ENCODE data around the gene UFL1.

The UFL1 gene

DNA sequence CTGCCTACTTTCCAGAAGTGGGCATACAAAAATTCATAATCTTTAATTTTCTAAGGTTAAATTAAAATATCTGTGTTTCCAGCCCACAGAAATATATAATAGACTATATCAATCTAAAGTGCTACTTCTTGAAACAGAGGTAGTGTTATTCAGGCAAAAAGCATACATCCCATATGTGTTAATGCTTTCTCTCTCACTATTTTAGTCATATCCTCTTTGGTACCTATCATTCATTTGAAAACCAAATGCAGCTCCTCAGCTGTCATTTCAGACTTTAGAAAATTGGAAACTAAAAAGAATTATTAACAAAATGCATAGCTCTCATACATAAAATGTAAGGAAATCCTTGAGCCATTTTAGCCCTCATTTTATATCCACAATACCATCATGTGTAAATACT lies 42.2 kb downstream of the UFL1 start:
- H3K27me3 ChIP-seq (ENCODE audit: insufficient read depth, poor library complexity, severe bottlenecking): peaks cover 8% of the 10 kb centered on the region
- TF ChIP-seq GABPA (IDR thresholded peaks at IDR 0.05; ENCODE audit: low read depth) (no peak), SPI1 (IDR thresholded peaks at IDR 0.05; ENCODE audit: borderline replicate concordance, low read depth) (no peak), POLR2AphosphoS5 (IDR thresholded peaks at IDR 0.05; ENCODE audit: low read depth) (no peak)
- TF ChIP-seq, protein P1, sequence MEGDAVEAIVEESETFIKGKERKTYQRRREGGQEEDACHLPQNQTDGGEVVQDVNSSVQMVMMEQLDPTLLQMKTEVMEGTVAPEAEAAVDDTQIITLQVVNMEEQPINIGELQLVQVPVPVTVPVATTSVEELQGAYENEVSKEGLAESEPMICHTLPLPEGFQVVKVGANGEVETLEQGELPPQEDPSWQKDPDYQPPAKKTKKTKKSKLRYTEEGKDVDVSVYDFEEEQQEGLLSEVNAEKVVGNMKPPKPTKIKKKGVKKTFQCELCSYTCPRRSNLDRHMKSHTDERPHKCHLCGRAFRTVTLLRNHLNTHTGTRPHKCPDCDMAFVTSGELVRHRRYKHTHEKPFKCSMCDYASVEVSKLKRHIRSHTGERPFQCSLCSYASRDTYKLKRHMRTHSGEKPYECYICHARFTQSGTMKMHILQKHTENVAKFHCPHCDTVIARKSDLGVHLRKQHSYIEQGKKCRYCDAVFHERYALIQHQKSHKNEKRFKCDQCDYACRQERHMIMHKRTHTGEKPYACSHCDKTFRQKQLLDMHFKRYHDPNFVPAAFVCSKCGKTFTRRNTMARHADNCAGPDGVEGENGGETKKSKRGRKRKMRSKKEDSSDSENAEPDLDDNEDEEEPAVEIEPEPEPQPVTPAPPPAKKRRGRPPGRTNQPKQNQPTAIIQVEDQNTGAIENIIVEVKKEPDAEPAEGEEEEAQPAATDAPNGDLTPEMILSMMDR (IDR thresholded peaks at IDR 0.05; ENCODE audit: insufficient read depth, low read length): no peak
- TF ChIP-seq, protein P2, sequence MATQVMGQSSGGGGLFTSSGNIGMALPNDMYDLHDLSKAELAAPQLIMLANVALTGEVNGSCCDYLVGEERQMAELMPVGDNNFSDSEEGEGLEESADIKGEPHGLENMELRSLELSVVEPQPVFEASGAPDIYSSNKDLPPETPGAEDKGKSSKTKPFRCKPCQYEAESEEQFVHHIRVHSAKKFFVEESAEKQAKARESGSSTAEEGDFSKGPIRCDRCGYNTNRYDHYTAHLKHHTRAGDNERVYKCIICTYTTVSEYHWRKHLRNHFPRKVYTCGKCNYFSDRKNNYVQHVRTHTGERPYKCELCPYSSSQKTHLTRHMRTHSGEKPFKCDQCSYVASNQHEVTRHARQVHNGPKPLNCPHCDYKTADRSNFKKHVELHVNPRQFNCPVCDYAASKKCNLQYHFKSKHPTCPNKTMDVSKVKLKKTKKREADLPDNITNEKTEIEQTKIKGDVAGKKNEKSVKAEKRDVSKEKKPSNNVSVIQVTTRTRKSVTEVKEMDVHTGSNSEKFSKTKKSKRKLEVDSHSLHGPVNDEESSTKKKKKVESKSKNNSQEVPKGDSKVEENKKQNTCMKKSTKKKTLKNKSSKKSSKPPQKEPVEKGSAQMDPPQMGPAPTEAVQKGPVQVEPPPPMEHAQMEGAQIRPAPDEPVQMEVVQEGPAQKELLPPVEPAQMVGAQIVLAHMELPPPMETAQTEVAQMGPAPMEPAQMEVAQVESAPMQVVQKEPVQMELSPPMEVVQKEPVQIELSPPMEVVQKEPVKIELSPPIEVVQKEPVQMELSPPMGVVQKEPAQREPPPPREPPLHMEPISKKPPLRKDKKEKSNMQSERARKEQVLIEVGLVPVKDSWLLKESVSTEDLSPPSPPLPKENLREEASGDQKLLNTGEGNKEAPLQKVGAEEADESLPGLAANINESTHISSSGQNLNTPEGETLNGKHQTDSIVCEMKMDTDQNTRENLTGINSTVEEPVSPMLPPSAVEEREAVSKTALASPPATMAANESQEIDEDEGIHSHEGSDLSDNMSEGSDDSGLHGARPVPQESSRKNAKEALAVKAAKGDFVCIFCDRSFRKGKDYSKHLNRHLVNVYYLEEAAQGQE (IDR thresholded peaks at IDR 0.05; ENCODE audit: insufficient replicate concordance, low read depth): no peak
- no peak overlapping the region for H3K4me3 ChIP-seq (replicated peaks; ENCODE audit: insufficient read depth, low read length)
- H3K27ac ChIP-seq (replicated peaks): no peak overlapping the region
- no peak for DNase-seq (ENCODE audit: low read depth in 1 of 2, low spot score in 1 of 2)

DNA sequence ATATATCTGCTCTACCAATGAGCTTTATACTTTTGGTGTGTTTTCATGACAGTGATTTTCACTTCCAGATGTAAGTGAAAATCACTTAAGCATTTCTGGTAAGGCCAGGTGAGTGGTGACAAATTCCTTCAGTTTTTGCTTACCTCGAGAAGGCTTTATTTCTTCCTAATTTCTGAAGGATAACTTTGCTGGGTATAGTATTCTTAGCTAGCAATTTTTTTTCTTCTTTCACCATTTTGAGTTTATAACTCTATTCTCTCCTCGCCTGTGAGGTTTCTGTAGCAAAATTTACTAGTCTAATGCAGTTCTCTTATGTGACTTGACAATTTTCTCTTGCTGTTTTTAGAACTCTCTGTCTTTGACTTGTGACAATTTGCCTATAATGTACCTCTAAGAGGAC lies 48.4 kb downstream of the UFL1 start:
- no peak overlapping the region for H3K27ac ChIP-seq (replicated peaks)
- no peak for DNase-seq (ENCODE audit: low read depth in 1 of 2, low spot score in 1 of 2)
- TF ChIP-seq, protein P1 (IDR thresholded peaks at IDR 0.05; ENCODE audit: insufficient read depth, low read length): no peak
- H3K27me3 ChIP-seq (ENCODE audit: insufficient read depth, poor library complexity, severe bottlenecking): no peaks in the 10 kb centered on the region
- H3K4me3 ChIP-seq (replicated peaks; ENCODE audit: insufficient read depth, low read length): no peak overlapping the region

DNA sequence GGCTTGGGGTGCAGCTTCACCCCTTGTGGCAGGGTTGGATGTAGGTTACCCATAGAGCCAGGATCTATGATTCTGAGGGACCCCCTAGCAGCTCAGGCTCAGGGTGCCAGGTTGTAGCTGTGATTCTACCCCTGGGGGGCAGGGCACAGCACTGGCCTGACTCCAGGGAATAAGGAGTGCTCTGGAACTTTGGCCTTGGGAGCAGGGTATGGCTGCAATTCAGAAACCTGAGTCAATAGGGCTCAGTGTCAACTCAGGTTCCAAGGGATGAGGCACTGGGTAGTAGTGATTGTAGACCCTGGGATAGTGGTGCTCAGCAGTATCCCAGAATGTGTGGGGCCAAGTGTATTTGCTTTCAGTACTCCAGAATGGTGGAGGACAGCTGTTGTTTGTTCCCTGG lies 49.9 kb downstream of the UFL1 start:
- H3K4me3 ChIP-seq (replicated peaks; ENCODE audit: insufficient read depth, low read length): no peak overlapping the region
- no peak overlapping the region for H3K27ac ChIP-seq (replicated peaks)
- H3K27me3 ChIP-seq (ENCODE audit: insufficient read depth, poor library complexity, severe bottlenecking): no peaks in the 10 kb centered on the region
- TF ChIP-seq, protein P2 (IDR thresholded peaks at IDR 0.05; ENCODE audit: insufficient replicate concordance, low read depth): no peak
- TF ChIP-seq POLR2AphosphoS5 (IDR thresholded peaks at IDR 0.05; ENCODE audit: low read depth): no peak
- DNase-seq (ENCODE audit: low read depth in 1 of 2, low spot score in 1 of 2): no peak

DNA sequence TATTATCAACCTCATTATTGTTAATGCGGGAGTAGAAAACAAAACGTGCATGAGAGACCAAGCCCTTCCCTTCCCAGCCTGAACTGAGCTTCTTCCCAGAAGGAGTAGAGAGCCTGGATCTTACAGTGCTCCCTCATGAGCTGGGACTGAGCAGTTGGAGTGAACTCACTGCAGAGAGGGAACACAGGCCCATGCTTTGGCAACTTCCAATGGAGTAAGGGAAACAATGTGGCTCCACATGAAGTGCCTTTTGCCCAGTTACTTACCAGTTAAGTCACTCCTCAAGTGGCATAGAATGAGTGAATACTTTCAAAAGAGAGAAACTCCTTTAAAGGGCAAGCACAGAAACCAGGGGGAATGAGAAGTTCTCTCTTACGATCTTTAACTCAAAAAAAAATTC lies 53.8 kb downstream of the UFL1 start:
- TF ChIP-seq SPI1 (IDR thresholded peaks at IDR 0.05; ENCODE audit: borderline replicate concordance, low read depth): no peak
- no peak for DNase-seq (ENCODE audit: low read depth in 1 of 2, low spot score in 1 of 2)
- no peaks in the 10 kb centered on the region for H3K27me3 ChIP-seq (ENCODE audit: insufficient read depth, poor library complexity, severe bottlenecking)
- no peak overlapping the region for H3K27ac ChIP-seq (replicated peaks)
- H3K4me3 ChIP-seq (replicated peaks; ENCODE audit: insufficient read depth, low read length): no peak overlapping the region

DNA sequence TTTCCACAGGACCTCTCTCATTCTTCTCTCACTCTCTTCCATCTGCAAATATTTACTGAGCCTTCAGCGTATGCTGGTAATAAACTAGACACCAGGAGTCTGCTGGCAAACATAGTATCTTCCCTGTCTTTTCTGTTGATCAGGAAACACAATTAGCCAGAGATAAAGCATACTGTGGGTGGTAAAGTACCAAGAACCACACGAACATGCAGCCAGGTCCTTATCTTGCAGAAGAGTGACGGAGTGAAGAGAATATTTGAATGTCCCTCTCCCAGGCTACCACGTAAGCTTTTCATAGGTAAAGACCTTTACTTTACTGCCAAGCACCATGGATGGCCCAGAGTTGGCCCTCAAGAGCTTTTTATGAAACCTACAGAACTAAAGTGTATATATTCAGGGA lies 54.6 kb downstream of the UFL1 start:
- Histone ChIP-seq H3K4me3 (replicated peaks; ENCODE audit: insufficient read depth, low read length) (no peak overlapping the region), H3K27me3 (ENCODE audit: insufficient read depth, poor library complexity, severe bottlenecking) (no peaks in the 10 kb centered on the region), H3K27ac (replicated peaks) (no peak overlapping the region)
- DNase-seq (ENCODE audit: low read depth in 1 of 2, low spot score in 1 of 2): no peak
- no peak for TF ChIP-seq SPI1 (IDR thresholded peaks at IDR 0.05; ENCODE audit: borderline replicate concordance, low read depth)
- TF ChIP-seq POLR2AphosphoS5 (IDR thresholded peaks at IDR 0.05; ENCODE audit: low read depth): no peak
